ENCODE data around the gene HCRTR2. TPM values are rescaled to one million over a fixed set of nuclear protein-coding genes. Genes with fewer than 3 reads are reported as not detected.

HCRTR2 gene
- total and polyA plus RNA-seq, 4 experiments from 2014 or later: not detected

GRCh38 chr6:55184782-55185530 is 10.6 kb downstream of the HCRTR2 start:
- H3K9me3 Mint-ChIP-seq: peaks cover 2 to 18% (median 7%) of the 10 kb centered on the region in 8 donors
- intact Hi-C loops (cut with micrococcal nuclease): no loop called here
- H3K36me3 Mint-ChIP-seq: no peaks in the 10 kb centered on the region
- no peaks in the 10 kb centered on the region for H3K27me3 Mint-ChIP-seq
- H3K27me3 ChIP-seq (ENCODE audit: insufficient read depth, low read length): no peaks in the 10 kb centered on the region
- H3K4me3 ChIP-seq (ENCODE audit: low read length in 2 of 2): no peak overlapping the region
- H3K4me1 ChIP-seq (ENCODE audit: insufficient read depth, low read length): no peaks in the 10 kb centered on the region
- no peak overlapping the region for H3K27ac ChIP-seq (ENCODE audit: low read depth, low read length)
- H3K27ac Mint-ChIP-seq: no peak overlapping the region
- ChIA-PET POLR2A (ENCODE audit: partially characterized antibody) (no interaction called here), CTCF (ENCODE audit: partially characterized antibody) (no interaction called here)
- no peak for DNase-seq
- H3K4me1 Mint-ChIP-seq: no peaks in the 10 kb centered on the region
- no peaks in the 10 kb centered on the region for H3K36me3 ChIP-seq (ENCODE audit: insufficient read depth, low read length)
- no peak overlapping the region for H3K4me3 Mint-ChIP-seq
- no peaks in the 10 kb centered on the region for H3K9me3 ChIP-seq (ENCODE audit: control insufficient read depth in 1 of 2, low read length in 2 of 2)

- no peak for DNase-seq
- H3K27ac ChIP-seq (ENCODE audit: low read depth, low read length): no peak overlapping the region
- no peaks in the 10 kb centered on the region for H3K9me3 ChIP-seq (ENCODE audit: control insufficient read depth in 1 of 2, low read length in 2 of 2)
- Mint-ChIP-seq H3K27ac (no peak overlapping the region), H3K36me3 (no peaks in the 10 kb centered on the region), H3K27me3 (no peaks in the 10 kb centered on the region), H3K4me3 (no peak overlapping the region), H3K9me3 (peaks cover 0 to 15% (median 2%) of the 10 kb centered on the region in 8 donors), H3K4me1 (no peaks in the 10 kb centered on the region)
- no peaks in the 10 kb centered on the region for H3K27me3 ChIP-seq (ENCODE audit: insufficient read depth, low read length)
- no peaks in the 10 kb centered on the region for H3K4me1 ChIP-seq (ENCODE audit: insufficient read depth, low read length)
- POLR2A ChIA-PET (ENCODE audit: partially characterized antibody): no interaction called here
- H3K36me3 ChIP-seq (ENCODE audit: insufficient read depth, low read length): no peaks in the 10 kb centered on the region
- no peak overlapping the region for H3K4me3 ChIP-seq (ENCODE audit: low read length in 2 of 2)
- CTCF ChIA-PET (ENCODE audit: partially characterized antibody): no interaction called here
- intact Hi-C loops (cut with micrococcal nuclease): no loop called here
Observed at GRCh38 chr6:55198715-55199114, 24.4 kb downstream of the HCRTR2 start.

- CTCF ChIA-PET (ENCODE audit: partially characterized antibody): no interaction called here
- intact Hi-C loops (cut with micrococcal nuclease): no loop called here
- H3K4me1 Mint-ChIP-seq: no peaks in the 10 kb centered on the region
Observed at GRCh38 chr6:55199239-55199638, 24.9 kb downstream of the HCRTR2 start.

GRCh38 chr6:55208478-55209458 is 34.5 kb downstream of the HCRTR2 start:
- POLR2A ChIA-PET (ENCODE audit: partially characterized antibody): no interaction called here

More at GRCh38 chr6:55199239-55199638, 24.9 kb downstream of the HCRTR2 start:
- no peak for DNase-seq
- no peak overlapping the region for H3K27ac Mint-ChIP-seq
- peaks cover 0 to 15% (median 2%) of the 10 kb centered on the region in 8 donors for H3K9me3 Mint-ChIP-seq
- Histone ChIP-seq H3K36me3 (ENCODE audit: insufficient read depth, low read length) (no peaks in the 10 kb centered on the region), H3K27ac (ENCODE audit: low read depth, low read length) (no peak overlapping the region), H3K9me3 (ENCODE audit: control insufficient read depth in 1 of 2, low read length in 2 of 2) (no peaks in the 10 kb centered on the region), H3K27me3 (ENCODE audit: insufficient read depth, low read length) (no peaks in the 10 kb centered on the region), H3K4me3 (ENCODE audit: low read length in 2 of 2) (no peak overlapping the region), H3K4me1 (ENCODE audit: insufficient read depth, low read length) (no peaks in the 10 kb centered on the region)
- no peaks in the 10 kb centered on the region for H3K36me3 Mint-ChIP-seq
- H3K27me3 Mint-ChIP-seq: no peaks in the 10 kb centered on the region
- no peak overlapping the region for H3K4me3 Mint-ChIP-seq
- POLR2A ChIA-PET (ENCODE audit: partially characterized antibody): no interaction called here

GRCh38 chr6:55210952-55211351 is 36.6 kb downstream of the HCRTR2 start:
- H3K27ac Mint-ChIP-seq: no peak overlapping the region
- POLR2A ChIA-PET (ENCODE audit: partially characterized antibody): no interaction called here

More at GRCh38 chr6:55208478-55209458, 34.5 kb downstream of the HCRTR2 start:
- H3K36me3 Mint-ChIP-seq: no peaks in the 10 kb centered on the region
- H3K4me1 Mint-ChIP-seq: no peaks in the 10 kb centered on the region
- Histone ChIP-seq H3K9me3 (ENCODE audit: control insufficient read depth in 1 of 2, low read length in 2 of 2) (no peaks in the 10 kb centered on the region), H3K36me3 (ENCODE audit: insufficient read depth, low read length) (no peaks in the 10 kb centered on the region), H3K4me1 (ENCODE audit: insufficient read depth, low read length) (no peaks in the 10 kb centered on the region), H3K27me3 (ENCODE audit: insufficient read depth, low read length) (no peaks in the 10 kb centered on the region), H3K27ac (ENCODE audit: low read depth, low read length) (no peak overlapping the region), H3K4me3 (ENCODE audit: low read length in 2 of 2) (no peak overlapping the region)
- intact Hi-C loops (cut with micrococcal nuclease): no loop called here
- CTCF ChIA-PET (ENCODE audit: partially characterized antibody): no interaction called here
- no peak overlapping the region for H3K27ac Mint-ChIP-seq
- H3K27me3 Mint-ChIP-seq: no peaks in the 10 kb centered on the region
- H3K4me3 Mint-ChIP-seq: no peak overlapping the region
- DNase-seq: no peak
- peaks cover 0 to 25% (median 12%) of the 10 kb centered on the region in 8 donors for H3K9me3 Mint-ChIP-seq

GRCh38 chr6:55212156-55212555 is 37.8 kb downstream of the HCRTR2 start:
- CTCF ChIA-PET (ENCODE audit: partially characterized antibody): no interaction called here
- intact Hi-C loops (cut with micrococcal nuclease): no loop called here

More at GRCh38 chr6:55210952-55211351, 36.6 kb downstream of the HCRTR2 start:
- CTCF ChIA-PET (ENCODE audit: partially characterized antibody): no interaction called here
- Histone ChIP-seq H3K9me3 (ENCODE audit: control insufficient read depth in 1 of 2, low read length in 2 of 2) (no peaks in the 10 kb centered on the region), H3K27ac (ENCODE audit: low read depth, low read length) (no peak overlapping the region), H3K27me3 (ENCODE audit: insufficient read depth, low read length) (no peaks in the 10 kb centered on the region), H3K4me1 (ENCODE audit: insufficient read depth, low read length) (no peaks in the 10 kb centered on the region), H3K4me3 (ENCODE audit: low read length in 2 of 2) (no peak overlapping the region), H3K36me3 (ENCODE audit: insufficient read depth, low read length) (no peaks in the 10 kb centered on the region)
- Mint-ChIP-seq H3K9me3 (peaks cover 3 to 24% (median 9%) of the 10 kb centered on the region in 8 donors), H3K4me3 (no peak overlapping the region), H3K27me3 (no peaks in the 10 kb centered on the region), H3K36me3 (no peaks in the 10 kb centered on the region), H3K4me1 (no peaks in the 10 kb centered on the region)
- no peak for DNase-seq
- intact Hi-C loops (cut with micrococcal nuclease): no loop called here

GRCh38 chr6:55220961-55221360 is 46.6 kb downstream of the HCRTR2 start:
- H3K27ac Mint-ChIP-seq: no peak overlapping the region
- no peaks in the 10 kb centered on the region for H3K4me1 Mint-ChIP-seq
- no peak for DNase-seq
- H3K4me3 Mint-ChIP-seq: no peak overlapping the region
- POLR2A ChIA-PET (ENCODE audit: partially characterized antibody): no interaction called here
- CTCF ChIA-PET (ENCODE audit: partially characterized antibody): no interaction called here
- no peaks in the 10 kb centered on the region for H3K36me3 Mint-ChIP-seq
- Histone ChIP-seq H3K27me3 (ENCODE audit: insufficient read depth, low read length) (no peaks in the 10 kb centered on the region), H3K36me3 (ENCODE audit: insufficient read depth, low read length) (no peaks in the 10 kb centered on the region), H3K4me3 (ENCODE audit: low read length in 2 of 2) (no peak overlapping the region), H3K27ac (ENCODE audit: low read depth, low read length) (no peak overlapping the region), H3K9me3 (ENCODE audit: control insufficient read depth in 1 of 2, low read length in 2 of 2) (no peaks in the 10 kb centered on the region), H3K4me1 (ENCODE audit: insufficient read depth, low read length) (no peaks in the 10 kb centered on the region)
- no peaks in the 10 kb centered on the region for H3K27me3 Mint-ChIP-seq
- intact Hi-C loops (cut with micrococcal nuclease): no loop called here
- peaks cover 2 to 22% (median 6%) of the 10 kb centered on the region in 8 donors for H3K9me3 Mint-ChIP-seq

More at GRCh38 chr6:55212156-55212555, 37.8 kb downstream of the HCRTR2 start:
- Histone ChIP-seq H3K4me3 (ENCODE audit: low read length in 2 of 2) (no peak overlapping the region), H3K9me3 (ENCODE audit: control insufficient read depth in 1 of 2, low read length in 2 of 2) (no peaks in the 10 kb centered on the region), H3K4me1 (ENCODE audit: insufficient read depth, low read length) (no peaks in the 10 kb centered on the region), H3K27ac (ENCODE audit: low read depth, low read length) (no peak overlapping the region), H3K27me3 (ENCODE audit: insufficient read depth, low read length) (no peaks in the 10 kb centered on the region), H3K36me3 (ENCODE audit: insufficient read depth, low read length) (no peaks in the 10 kb centered on the region)
- POLR2A ChIA-PET (ENCODE audit: partially characterized antibody): no interaction called here
- DNase-seq: no peak
- Mint-ChIP-seq H3K9me3 (peaks cover 3 to 25% (median 11%) of the 10 kb centered on the region in 8 donors), H3K4me1 (no peaks in the 10 kb centered on the region), H3K36me3 (no peaks in the 10 kb centered on the region), H3K4me3 (no peak overlapping the region), H3K27ac (no peak overlapping the region), H3K27me3 (no peaks in the 10 kb centered on the region)
